GM08714 (cell line): ENCODE data around the gene SGPL1.

Source experiments
- H3K4me3 ChIP-seq: fragments of 200-500 bp; sonication (Bioruptor generic); 2 replicates; pipeline ENCODE4 v1.5.1; 2014; ENCODE audit warnings: mild to moderate bottlenecking, low read length, inconsistent platforms
- ZNF274 ChIP-seq: IDR thresholded peaks from 2 replicates; pipeline ENCODE4 v1.6.1; 2012; ENCODE audit warnings: mild to moderate bottlenecking, low read depth, low read length

SGPL1 gene

GRCh38 chr10:70901276-70901878, 85.6 kb downstream of the SGPL1 start:
- no peak for TF ChIP-seq ZNF274
- no peak overlapping the region for H3K4me3 ChIP-seq

- TF ChIP-seq ZNF274: no peak
- no peak overlapping the region for H3K4me3 ChIP-seq
Observed at GRCh38 chr10:70902661-70903261, 87.0 kb downstream of the SGPL1 start.

GRCh38 chr10:70903262-70903921, 87.6 kb downstream of the SGPL1 start:
- no peak for TF ChIP-seq ZNF274
- no peak overlapping the region for H3K4me3 ChIP-seq

GRCh38 chr10:70905071-70906021, 89.6 kb downstream of the SGPL1 start:
- no peak overlapping the region for H3K4me3 ChIP-seq

GRCh38 chr10:70906031-70906783, 90.5 kb downstream of the SGPL1 start:
- H3K4me3 ChIP-seq: no peak overlapping the region
- no peak for TF ChIP-seq ZNF274

More at GRCh38 chr10:70905071-70906021, 89.6 kb downstream of the SGPL1 start:
- no peak for TF ChIP-seq ZNF274

- no peak overlapping the region for H3K4me3 ChIP-seq
- TF ChIP-seq ZNF274: no peak
Observed at GRCh38 chr10:70906953-70907636, 91.3 kb downstream of the SGPL1 start.

GRCh38 chr10:70907637-70908405, 92.1 kb downstream of the SGPL1 start:
- no peak for TF ChIP-seq ZNF274
- no peak overlapping the region for H3K4me3 ChIP-seq

- TF ChIP-seq ZNF274: no peak
- no peak overlapping the region for H3K4me3 ChIP-seq
Observed at GRCh38 chr10:70908406-70909296, 92.9 kb downstream of the SGPL1 start.

GRCh38 chr10:70909326-70909935, 93.7 kb downstream of the SGPL1 start:
- TF ChIP-seq ZNF274: no peak

GRCh38 chr10:70910486-70911341, 95.0 kb downstream of the SGPL1 start:
- H3K4me3 ChIP-seq: no peak overlapping the region
- TF ChIP-seq ZNF274: no peak

More at GRCh38 chr10:70909326-70909935, 93.7 kb downstream of the SGPL1 start:
- H3K4me3 ChIP-seq: no peak overlapping the region
